ENCODE measurements around the gene CD9.
"Not testable (repeated sequence)": the region's sequence is repeated elsewhere in the genome, so short reads cannot be mapped to it uniquely, and the experiment has no call there.

CD9 gene, protein sequence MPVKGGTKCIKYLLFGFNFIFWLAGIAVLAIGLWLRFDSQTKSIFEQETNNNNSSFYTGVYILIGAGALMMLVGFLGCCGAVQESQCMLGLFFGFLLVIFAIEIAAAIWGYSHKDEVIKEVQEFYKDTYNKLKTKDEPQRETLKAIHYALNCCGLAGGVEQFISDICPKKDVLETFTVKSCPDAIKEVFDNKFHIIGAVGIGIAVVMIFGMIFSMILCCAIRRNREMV

DNA sequence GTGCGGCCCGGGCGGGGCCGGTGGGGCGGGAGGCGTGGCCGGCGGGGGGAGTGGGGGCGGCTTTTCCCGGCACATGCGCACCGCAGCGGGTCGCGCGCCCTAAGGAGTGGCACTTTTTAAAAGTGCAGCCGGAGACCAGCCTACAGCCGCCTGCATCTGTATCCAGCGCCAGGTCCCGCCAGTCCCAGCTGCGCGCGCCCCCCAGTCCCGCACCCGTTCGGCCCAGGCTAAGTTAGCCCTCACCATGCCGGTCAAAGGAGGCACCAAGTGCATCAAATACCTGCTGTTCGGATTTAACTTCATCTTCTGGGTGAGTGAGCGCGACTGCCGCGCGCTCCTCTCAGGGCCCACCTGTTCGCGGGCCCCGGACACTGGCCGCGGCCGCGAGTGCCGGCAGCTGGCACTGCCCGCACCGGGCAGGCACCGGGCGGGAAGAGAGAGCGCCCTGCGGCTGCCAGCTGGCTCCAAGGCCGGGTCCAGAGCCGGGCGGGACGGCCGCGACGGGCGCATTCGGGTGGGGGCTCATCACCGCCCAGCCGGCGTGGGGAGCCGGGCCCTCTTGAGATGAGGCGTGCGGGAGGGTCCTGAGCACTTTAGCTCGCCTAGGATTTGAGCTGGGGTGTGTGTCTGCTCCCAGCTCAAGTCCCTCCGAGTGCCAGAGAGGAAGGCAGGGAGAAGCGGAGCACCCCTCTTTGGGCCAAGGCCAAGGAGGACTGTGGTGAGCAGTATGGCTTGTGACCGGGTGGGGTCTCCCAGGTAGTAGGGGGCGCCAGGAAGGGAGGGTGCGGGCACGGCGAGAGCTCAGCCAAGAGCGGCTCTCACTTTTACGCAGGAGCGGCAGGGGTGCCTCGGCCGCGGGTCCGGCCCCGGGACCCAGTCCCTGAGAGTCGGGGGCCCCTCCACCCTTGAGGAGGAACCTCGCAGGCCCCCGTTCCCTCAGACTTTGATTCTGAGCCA, at the start of gene CD9:
Gene CD9 (plus strand): TSS at position 145 of the 957 bp plus-strand sequence. CDS start 100 bp downstream, at position 245.
- DNase-seq, result peak; percentile 86

GRCh38 chr12:6154730-6155459, 45.3 kb upstream of the CD9 start:
- no peak for DNase-seq

- no peak for DNase-seq
Observed at GRCh38 chr12:6157482-6157881, 42.7 kb upstream of the CD9 start.

- no peak for DNase-seq
Observed at GRCh38 chr12:6158255-6158654, 41.9 kb upstream of the CD9 start.

DNA sequence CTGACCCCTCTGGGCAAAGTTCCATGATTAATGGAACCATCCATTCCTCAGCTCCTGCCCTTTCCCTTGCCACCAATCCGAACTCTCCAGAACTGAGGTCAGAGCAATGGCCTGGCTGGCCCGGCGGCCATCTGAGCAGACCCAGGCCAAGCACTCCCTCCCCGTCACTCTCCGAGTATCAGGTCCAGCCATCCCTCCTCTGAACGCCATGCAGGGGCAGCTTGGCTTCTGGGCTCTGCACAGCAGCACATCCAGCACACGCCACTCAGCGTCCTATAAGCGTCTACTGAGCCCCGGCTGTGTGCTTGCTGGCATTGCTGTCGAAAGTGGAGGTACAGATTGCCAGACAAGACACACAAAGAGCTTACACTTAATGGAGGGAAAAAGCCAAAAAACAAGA, 41.5 kb upstream of the CD9 start:
- DNase-seq, result no peak

GRCh38 chr12:6159166-6160011, 40.8 kb upstream of the CD9 start:
- DNase-seq, result not testable (repeated sequence)

DNA sequence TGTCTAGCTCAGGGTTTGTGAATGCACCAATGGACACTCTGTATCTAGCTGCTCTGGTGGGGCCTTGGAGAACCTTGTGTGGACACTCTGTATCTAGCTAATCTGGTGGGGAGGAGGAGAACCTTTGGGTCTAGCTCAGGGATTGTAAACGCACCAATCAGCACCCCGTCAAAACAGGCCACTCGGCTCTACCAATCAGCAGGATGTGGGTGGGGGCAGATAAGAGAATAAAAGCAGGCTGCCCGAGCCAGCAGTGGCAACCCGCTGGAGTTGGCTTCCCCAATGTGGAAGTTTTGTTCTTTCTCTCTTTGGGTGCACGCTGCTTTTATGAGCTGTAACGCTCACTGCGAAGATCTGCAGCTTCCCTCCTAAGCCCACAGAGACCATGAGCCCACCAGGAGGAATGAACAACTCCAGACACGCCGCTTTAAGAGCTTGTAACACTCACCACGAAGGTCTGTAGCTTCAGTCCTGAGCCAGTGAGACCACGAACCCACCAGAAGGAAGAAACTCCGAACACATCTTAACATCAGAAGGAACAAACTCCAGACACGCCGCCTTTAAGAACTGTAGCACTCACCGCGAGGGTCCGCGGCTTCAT, 40.1 kb upstream of the CD9 start:
- not testable (repeated sequence) for DNase-seq

DNA sequence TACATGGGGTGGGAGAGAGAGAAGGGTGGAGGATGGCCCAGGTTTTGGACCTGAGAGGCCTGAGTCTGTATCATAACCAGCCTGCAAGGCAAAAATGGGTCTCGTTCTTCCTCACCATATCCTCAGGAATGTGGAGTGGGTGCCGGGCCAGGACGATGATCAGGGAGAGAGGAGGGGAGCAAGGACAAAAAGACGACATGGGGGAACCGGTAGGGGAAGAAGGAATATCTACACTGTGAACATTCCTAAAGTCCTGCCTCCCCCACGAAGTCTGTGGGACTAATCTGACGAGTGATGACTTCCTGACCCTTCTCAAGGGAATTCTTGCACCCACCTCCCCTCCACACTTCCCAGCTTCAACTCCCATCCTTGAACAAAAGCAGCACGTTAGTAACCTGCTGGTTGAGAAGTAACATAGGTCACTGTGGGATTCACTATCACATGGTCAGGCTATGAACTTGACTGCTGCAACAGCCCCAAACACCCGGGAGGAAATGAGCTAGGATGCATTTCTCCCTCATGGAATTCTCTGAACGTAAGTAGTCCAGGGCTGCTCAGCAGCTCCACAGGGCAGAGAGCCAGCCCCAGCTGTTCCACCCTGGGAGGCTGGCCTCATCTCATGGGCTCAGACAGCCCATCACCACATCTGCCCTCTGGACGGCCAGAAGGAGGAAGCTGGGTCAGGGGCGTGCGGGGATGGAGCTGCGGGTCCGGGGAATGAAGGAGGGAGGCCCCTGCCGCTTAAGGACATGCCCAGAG, 38.9 kb upstream of the CD9 start:
- DNase-seq, result no peak

DNA sequence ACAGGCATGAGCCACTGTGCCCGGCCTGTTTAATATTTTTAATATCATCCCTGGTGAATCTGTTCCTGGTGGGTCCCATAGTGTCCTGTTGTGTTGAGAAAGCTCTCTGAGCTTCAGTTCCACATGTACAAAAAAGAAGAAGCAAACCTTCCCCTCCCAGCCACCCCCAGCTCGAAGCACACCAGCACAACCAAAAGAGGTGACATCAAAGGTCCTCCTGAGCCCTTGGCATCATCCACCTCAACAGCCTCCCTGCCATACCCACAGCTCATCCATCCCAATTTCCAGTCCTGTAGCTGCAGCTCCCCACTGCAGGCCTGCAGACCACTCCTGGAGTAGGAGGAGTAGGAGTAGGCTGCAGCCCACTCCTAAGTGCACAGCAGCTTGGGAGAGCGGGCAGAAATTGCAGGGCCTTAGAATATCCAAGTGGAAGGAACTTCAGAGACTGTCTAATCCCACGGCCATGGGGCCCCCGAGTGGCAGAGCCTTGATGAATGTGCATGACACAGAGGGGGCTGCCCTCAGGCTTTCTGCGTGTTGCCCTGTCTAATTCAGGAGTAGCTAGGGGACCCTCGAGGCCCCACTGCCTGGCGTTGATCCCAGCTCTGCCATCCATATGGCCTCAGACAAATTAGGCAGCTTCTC, 36.7 kb upstream of the CD9 start:
- DNase-seq, result no peak

GRCh38 chr12:6165395-6165794, 34.8 kb upstream of the CD9 start:
- no peak for DNase-seq

DNA sequence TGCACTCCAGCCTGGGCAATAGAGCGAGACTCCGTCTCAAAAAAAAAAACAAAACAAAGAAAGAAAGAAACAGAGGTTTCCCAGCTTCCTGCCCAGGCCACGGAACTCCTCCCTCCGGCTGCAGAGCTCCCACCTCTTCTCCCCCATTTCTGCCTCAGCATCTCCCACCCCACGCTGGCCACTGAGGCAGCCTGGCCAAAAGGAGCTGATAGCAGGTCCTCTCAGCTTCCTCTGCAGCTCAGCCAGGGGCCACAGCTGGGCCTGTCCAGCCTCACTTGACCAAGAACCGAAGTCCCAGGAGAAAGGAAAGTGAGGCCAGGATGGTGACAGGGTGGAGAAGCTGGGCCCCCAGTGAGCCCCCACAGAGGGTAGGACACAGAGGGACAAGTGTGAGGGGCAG, 33.4 kb upstream of the CD9 start:
- no peak for DNase-seq

- peak; percentile 34 for DNase-seq
Observed at GRCh38 chr12:6167327-6168280, 32.6 kb upstream of the CD9 start.

- DNase-seq, result no peak
Observed at GRCh38 chr12:6171409-6172015, 28.7 kb upstream of the CD9 start.

DNA sequence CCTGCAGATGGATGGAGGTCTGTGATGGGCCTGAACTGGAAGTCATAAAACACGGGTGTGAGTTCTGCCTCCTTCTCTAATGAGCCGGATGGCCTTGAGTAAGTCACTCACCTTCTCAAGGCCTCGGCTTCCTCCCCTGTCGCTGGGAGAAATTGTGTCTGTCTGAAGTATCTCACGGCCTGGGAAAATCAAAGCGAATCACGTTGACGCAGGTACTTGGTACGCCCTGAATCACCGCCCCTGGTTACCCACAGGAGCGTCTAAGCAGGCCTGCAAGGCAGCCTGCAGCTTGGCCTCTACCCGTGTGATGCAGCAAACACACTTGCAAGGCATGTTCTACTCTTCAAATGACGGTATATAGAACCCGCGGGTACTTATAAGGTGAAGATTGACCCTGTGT, 28.1 kb upstream of the CD9 start:
- no peak for DNase-seq

- no peak for DNase-seq
Observed at GRCh38 chr12:6172862-6173261, 27.3 kb upstream of the CD9 start.

- no peak for DNase-seq
Observed at GRCh38 chr12:6177642-6178358, 22.4 kb upstream of the CD9 start.

- no peak for DNase-seq
Observed at GRCh38 chr12:6178981-6179761, 21.0 kb upstream of the CD9 start.

Measured in DMS53 (cell line).